Neural cell (in vitro differentiated cells): ENCODE data around the gene DNAAF5. TPM values are rescaled to one million over a fixed set of nuclear protein-coding genes. Genes with fewer than 3 reads are reported as not detected.

ENCODE experiments used
- H2AFZ ChIP-seq: fragments of 200-600, 300-800 bp; sonication (generic), shearing (Covaris generic); 2 replicates; pipeline ENCODE4 v1.6.0; 2014; ENCODE audit warnings: low read depth, mild to moderate bottlenecking, antibody characterized with exemption, low read length, moderate library complexity
- H3F3A ChIP-seq: fragments of 200-600 bp; shearing (Covaris generic); 2 replicates; pipeline ENCODE4 v1.6.1; 2016; ENCODE audit warnings: mild to moderate bottlenecking, moderate library complexity, mixed read lengths, antibody characterized with exemption, low read length; ENCODE audit not compliant: insufficient read depth, poor library complexity, severe bottlenecking
- H3K27ac ChIP-seq: fragments of 200-600, 300-800 bp; sonication (generic), shearing (Covaris generic); 2 replicates; pipeline ENCODE4 v1.5.1; 2014; ENCODE audit warnings: mild to moderate bottlenecking, low read length, moderate library complexity
- H3K27me3 ChIP-seq: fragments of 300-800, 200-600 bp; sonication (generic), shearing (Covaris generic); 2 replicates; pipeline ENCODE4 v1.6.0; 2014; ENCODE audit warnings: mild to moderate bottlenecking, low read depth, low read length, moderate library complexity; ENCODE audit not compliant: insufficient read depth
- H3K36me3 ChIP-seq: fragments of 300-800, 200-600 bp; sonication (generic), shearing (Covaris generic); 2 replicates; pipeline ENCODE4 v1.5.1; 2014; ENCODE audit warnings: mild to moderate bottlenecking, antibody characterized with exemption, low read length, moderate library complexity; ENCODE audit not compliant: insufficient read depth
- H3K4me2 ChIP-seq: fragments of 300-800, 200-600 bp; sonication (generic), shearing (Covaris generic); 2 replicates; pipeline ENCODE4 v1.6.0; 2014; ENCODE audit warnings: mild to moderate bottlenecking, low read length
- H3K4me3 ChIP-seq: fragments of 300-800, 200-600 bp; sonication (generic), shearing (Covaris generic); 2 replicates; pipeline ENCODE4 v1.5.1; 2014; ENCODE audit warnings: mild to moderate bottlenecking, low read length, moderate library complexity
- H3K79me2 ChIP-seq: fragments of 200-600 bp; shearing (Covaris generic); replicated peaks from 2 replicates; pipeline ENCODE4 v1.6.0; 2014; ENCODE audit warnings: mild to moderate bottlenecking, low read length, moderate library complexity; ENCODE audit not compliant: insufficient read depth
- H3K9ac ChIP-seq: fragments of 300-800, 200-600 bp; sonication (generic), shearing (Covaris generic); 2 replicates; pipeline ENCODE4 v1.6.1; 2016; ENCODE audit warnings: mild to moderate bottlenecking, low read length, mixed read lengths
- H3K9me2 ChIP-seq: fragments of 200-600 bp; shearing (Covaris generic); 2 replicates; pipeline ENCODE4 v1.6.1; 2016; ENCODE audit warnings: mild to moderate bottlenecking, low read length, mixed read lengths; ENCODE audit not compliant: insufficient read depth
- H3K9me3 ChIP-seq: fragments of 200-600, 300-800 bp; sonication (generic), shearing (Covaris generic); 2 replicates; pipeline ENCODE4 v1.6.1; 2016; ENCODE audit warnings: mild to moderate bottlenecking, mixed run types, low read length, moderate library complexity, mixed read lengths
- H4K20me1 ChIP-seq: fragments of 200-600 bp; shearing (Covaris generic); 2 replicates; pipeline ENCODE4 v1.6.1; 2016; ENCODE audit warnings: mild to moderate bottlenecking, mixed run types; ENCODE audit not compliant: insufficient read depth
- EP300 ChIP-seq: fragments of 450-650 bp; conservative IDR thresholded peaks from 2 replicates; pipeline ENCODE4 v1.6.1; 2014; ENCODE audit warnings: antibody characterized with exemption, mild to moderate bottlenecking, moderate library complexity; ENCODE audit not compliant: poor library complexity, severe bottlenecking
- EZH2 ChIP-seq: fragments of 200-600, 300-800 bp; shearing (Covaris generic), sonication (generic); IDR thresholded peaks from 2 replicates; pipeline ENCODE4 v1.6.1; 2014; ENCODE audit warnings: antibody characterized with exemption, low read length, borderline replicate concordance, mild to moderate bottlenecking; ENCODE audit not compliant: insufficient read depth, poor library complexity, severe bottlenecking
- MXI1 ChIP-seq: fragments of 450-650 bp; conservative IDR thresholded peaks from 2 replicates; pipeline ENCODE4 v1.6.1; 2014; ENCODE audit warnings: antibody characterized with exemption, mild to moderate bottlenecking; ENCODE audit not compliant: poor library complexity, severe bottlenecking
- POLR2AphosphoS5 ChIP-seq: IDR thresholded peaks from 2 replicates; pipeline ENCODE4 v1.6.1; 2012
- RAD21 ChIP-seq: fragments of 450-650 bp; conservative IDR thresholded peaks from 2 replicates; pipeline ENCODE4 v1.6.1; 2014; ENCODE audit warnings: antibody characterized with exemption, mild to moderate bottlenecking, moderate library complexity
- REST ChIP-seq: IDR thresholded peaks from 2 replicates; pipeline ENCODE4 v1.6.1; 2012; ENCODE audit warnings: borderline replicate concordance
- SMC3 ChIP-seq: fragments of 450-650 bp; conservative IDR thresholded peaks from 2 replicates; pipeline ENCODE4 v1.6.1; 2014; ENCODE audit warnings: antibody characterized with exemption, mild to moderate bottlenecking, moderate library complexity; ENCODE audit not compliant: poor library complexity
- TAF1 ChIP-seq: IDR thresholded peaks from 2 replicates; pipeline ENCODE4 v1.6.1; 2012; ENCODE audit warnings: low read depth
- polyA plus RNA-seq: library from polyadenylated mRNA; depleted of rRNA; stranded (reverse); fragments of >200 nt; gene quantifications from 2 replicates; pipeline ENCODE4 v1.2.3, GENCODE V29; 2014
- TF ChIP-seq, protein P1 (sequence below): fragments of 450-650 bp; IDR thresholded peaks from 2 replicates; pipeline ENCODE4 v1.5.1; 2014; ENCODE audit warnings: antibody characterized with exemption, mild to moderate bottlenecking, moderate library complexity; ENCODE audit not compliant: poor library complexity, severe bottlenecking

DNAAF5 gene
- polyA plus RNA-seq, 1 donor from 2014 or later, result 5.3 TPM

DNA sequence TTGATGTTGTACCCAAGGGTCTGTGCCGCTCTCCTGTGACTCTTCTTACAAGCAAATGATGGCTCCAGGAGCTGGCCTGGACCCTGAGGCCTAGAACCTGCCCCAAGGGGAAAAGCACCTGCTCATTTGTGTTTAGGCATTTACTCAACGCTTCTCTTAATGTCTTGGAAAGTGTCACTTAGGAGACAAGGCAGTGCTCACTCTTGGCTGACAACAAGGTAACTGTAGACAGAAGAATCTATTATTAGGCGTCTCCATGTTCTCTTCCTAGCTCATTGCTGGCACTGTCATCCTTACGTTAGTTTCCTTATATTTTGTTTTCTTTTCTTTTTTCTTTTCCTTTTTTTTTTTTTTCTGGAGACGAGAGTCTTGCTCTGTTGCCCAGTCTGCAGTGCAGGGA, 67.7 kb downstream of the DNAAF5 start:
- Histone ChIP-seq H3K36me3 (no peaks in the 10 kb centered on the region), H3K4me2 (no peak overlapping the region), H3K27ac (no peak overlapping the region), H3F3A (no peaks in the 10 kb centered on the region), H3K4me3 (no peak overlapping the region), H3K9me2 (no peaks in the 10 kb centered on the region), H3K27me3 (no peaks in the 10 kb centered on the region), H3K9me3 (no peaks in the 10 kb centered on the region), H3K79me2 (no peaks in the 10 kb centered on the region), H4K20me1 (no peaks in the 10 kb centered on the region), H3K9ac (no peak overlapping the region), H2AFZ (no peak overlapping the region)
- TF ChIP-seq EZH2, result no peak
- TF ChIP-seq RAD21, result no peak
- no peak for TF ChIP-seq POLR2AphosphoS5
- TF ChIP-seq EP300, result no peak
- TF ChIP-seq TAF1, result no peak
- TF ChIP-seq, protein P1, sequence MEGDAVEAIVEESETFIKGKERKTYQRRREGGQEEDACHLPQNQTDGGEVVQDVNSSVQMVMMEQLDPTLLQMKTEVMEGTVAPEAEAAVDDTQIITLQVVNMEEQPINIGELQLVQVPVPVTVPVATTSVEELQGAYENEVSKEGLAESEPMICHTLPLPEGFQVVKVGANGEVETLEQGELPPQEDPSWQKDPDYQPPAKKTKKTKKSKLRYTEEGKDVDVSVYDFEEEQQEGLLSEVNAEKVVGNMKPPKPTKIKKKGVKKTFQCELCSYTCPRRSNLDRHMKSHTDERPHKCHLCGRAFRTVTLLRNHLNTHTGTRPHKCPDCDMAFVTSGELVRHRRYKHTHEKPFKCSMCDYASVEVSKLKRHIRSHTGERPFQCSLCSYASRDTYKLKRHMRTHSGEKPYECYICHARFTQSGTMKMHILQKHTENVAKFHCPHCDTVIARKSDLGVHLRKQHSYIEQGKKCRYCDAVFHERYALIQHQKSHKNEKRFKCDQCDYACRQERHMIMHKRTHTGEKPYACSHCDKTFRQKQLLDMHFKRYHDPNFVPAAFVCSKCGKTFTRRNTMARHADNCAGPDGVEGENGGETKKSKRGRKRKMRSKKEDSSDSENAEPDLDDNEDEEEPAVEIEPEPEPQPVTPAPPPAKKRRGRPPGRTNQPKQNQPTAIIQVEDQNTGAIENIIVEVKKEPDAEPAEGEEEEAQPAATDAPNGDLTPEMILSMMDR, result no peak
- no peak for TF ChIP-seq REST
- no peak for TF ChIP-seq SMC3
- TF ChIP-seq MXI1, result no peak

DNA sequence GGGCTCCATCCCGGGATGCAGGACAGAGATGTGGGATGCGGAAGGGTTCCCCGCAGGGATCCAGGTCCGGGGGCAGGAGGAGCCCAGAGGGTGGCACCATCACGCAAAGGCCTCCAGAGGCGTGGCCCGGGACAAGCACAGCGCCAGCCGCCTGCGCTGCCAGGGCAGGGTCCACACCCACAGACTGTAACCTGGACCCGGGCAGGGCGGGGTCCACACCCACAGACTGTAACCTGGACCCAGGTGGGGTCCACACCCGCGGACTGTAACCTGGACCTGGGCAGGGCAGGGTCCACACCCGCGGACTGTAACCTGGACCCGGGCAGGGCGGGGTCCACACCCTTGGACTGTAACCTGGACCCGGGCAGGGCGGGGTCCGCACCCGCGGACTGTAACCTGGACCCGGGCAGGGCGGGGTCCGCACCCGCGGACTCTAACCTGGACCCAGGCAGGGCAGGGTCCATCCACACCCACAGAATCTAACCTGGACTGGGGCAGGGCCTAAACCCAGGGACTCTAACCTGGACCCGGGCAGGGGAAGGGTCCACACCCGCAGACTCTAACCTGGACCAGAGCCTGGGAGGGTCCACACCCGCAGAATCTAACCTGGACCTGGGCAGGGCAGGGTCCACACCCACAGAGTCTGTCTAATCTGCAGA, 68.3 kb downstream of the DNAAF5 start:
- no peak for TF ChIP-seq TAF1
- TF ChIP-seq POLR2AphosphoS5, result no peak
- TF ChIP-seq, protein P1, result no peak
- no peak for TF ChIP-seq SMC3
- no peak for TF ChIP-seq MXI1
- TF ChIP-seq RAD21, result no peak
- no peak for TF ChIP-seq EZH2
- no peak for TF ChIP-seq EP300
- no peak for TF ChIP-seq REST
- H3K9me2 ChIP-seq, result no peaks in the 10 kb centered on the region
- no peaks in the 10 kb centered on the region for H3K27me3 ChIP-seq
- no peak overlapping the region for H2AFZ ChIP-seq
- H3K4me2 ChIP-seq, result no peak overlapping the region
- H3K79me2 ChIP-seq, result no peaks in the 10 kb centered on the region
- H3K9me3 ChIP-seq, result no peaks in the 10 kb centered on the region
- no peak overlapping the region for H3K9ac ChIP-seq
- no peaks in the 10 kb centered on the region for H3K36me3 ChIP-seq
- H3K27ac ChIP-seq, result no peak overlapping the region
- no peak overlapping the region for H3K4me3 ChIP-seq
- H3F3A ChIP-seq, result no peaks in the 10 kb centered on the region
- H4K20me1 ChIP-seq, result no peaks in the 10 kb centered on the region
